Measurements from ENCODE around the gene GNAQ. TPM values are rescaled to one million over a fixed set of nuclear protein-coding genes. Genes with fewer than 3 reads are reported as not detected.

GNAQ gene
- total and polyA plus RNA-seq, 8 donors: 13.1 to 75.3 (median 38.5) TPM

GRCh38 chr9:77714077-77714549, 317.5 kb downstream of the GNAQ start:
- TF ChIP-seq CTCF (IDR thresholded peaks at IDR 0.05) (no peak), EP300 (IDR thresholded peaks at IDR 0.05) (no peak), POLR2A (IDR thresholded peaks at IDR 0.05) (no peak), POLR2AphosphoS5 (IDR thresholded peaks at IDR 0.05) (no peak)
- Histone ChIP-seq H3K27me3 (no peaks in the 10 kb centered on the region), H3K27ac (peak overlapping the region in 1 of 5 donors; percentile 12), H3K4me1 (peaks cover 0 to 20% (median 1%) of the 10 kb centered on the region in 4 donors), H3K4me3 (no peak overlapping the region), H3K36me3 (no peaks in the 10 kb centered on the region), H3K9me3 (no peaks in the 10 kb centered on the region)
- intact Hi-C loops (cut with DNase I; ENCODE audit: low total_unique reads): no loop called here
- DNase-seq: no peak
- 57 to 76% (median 69%) methylated on average over 4 of the region's 4 CpGs for WGBS, 5 donors

- WGBS, 5 donors: 75 to 81% (median 78%) methylated on average over 9 of the region's 9 CpGs
Observed at GRCh38 chr9:77712533-77713130, 319.0 kb downstream of the GNAQ start.

DNA sequence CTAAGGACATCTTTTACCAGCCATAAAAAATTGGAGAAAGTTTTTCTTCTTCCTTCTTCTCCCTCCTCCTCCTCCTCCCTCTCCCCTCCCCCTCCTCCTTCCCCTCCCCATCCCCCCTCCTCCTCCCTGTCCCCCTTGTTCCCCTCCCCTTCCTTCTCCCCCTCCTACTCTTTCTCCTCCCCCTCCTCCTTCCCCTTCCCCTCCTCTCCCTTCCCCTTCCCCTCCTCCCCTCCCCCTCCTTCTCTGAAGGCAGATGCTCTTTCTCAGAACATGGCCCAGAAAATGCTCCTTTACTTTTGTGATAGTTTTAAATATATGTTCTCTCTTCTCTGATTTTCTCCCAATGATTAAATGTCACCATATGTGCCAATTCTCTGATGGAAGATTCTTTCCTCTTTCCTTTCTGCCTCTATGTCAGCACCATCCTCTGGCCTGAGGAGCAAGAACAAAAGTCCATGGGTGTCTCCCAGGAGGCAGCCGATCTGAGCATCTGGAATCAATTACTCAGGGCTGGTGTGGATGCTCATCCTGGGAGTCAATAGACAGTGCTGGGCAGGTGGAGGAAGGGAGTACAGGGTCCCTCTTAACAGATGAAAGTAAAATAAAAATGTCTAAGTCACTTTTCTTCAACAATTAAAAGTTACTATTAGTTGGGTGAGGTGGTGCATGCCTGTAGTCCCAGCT, 320.5 kb downstream of the GNAQ start:
- H3K9me3 ChIP-seq: peaks cover 0 to 4% (median 0%) of the 10 kb centered on the region in 4 donors
- no peaks in the 10 kb centered on the region for H3K27me3 ChIP-seq
- H3K36me3 ChIP-seq: no peaks in the 10 kb centered on the region
- no peak overlapping the region for H3K4me3 ChIP-seq
- no peak for DNase-seq
- H3K27ac ChIP-seq: no peak overlapping the region
- peaks cover 0 to 14% (median 0%) of the 10 kb centered on the region in 4 donors for H3K4me1 ChIP-seq
- TF ChIP-seq POLR2A (IDR thresholded peaks at IDR 0.05) (no peak), EP300 (IDR thresholded peaks at IDR 0.05) (no peak), CTCF (IDR thresholded peaks at IDR 0.05) (no peak), POLR2AphosphoS5 (IDR thresholded peaks at IDR 0.05) (no peak)
- WGBS, 5 donors: 86 to 96% (median 91%) methylated on average over 1 of the region's 1 CpG
- intact Hi-C loops (cut with DNase I; ENCODE audit: low total_unique reads): no loop called here

More at GRCh38 chr9:77712533-77713130, 319.0 kb downstream of the GNAQ start:
- no peak overlapping the region for H3K27ac ChIP-seq
- intact Hi-C loops (cut with DNase I; ENCODE audit: low total_unique reads): no loop called here
- no peak overlapping the region for H3K4me3 ChIP-seq
- peaks cover 0 to 11% (median 0%) of the 10 kb centered on the region in 4 donors for H3K4me1 ChIP-seq
- TF ChIP-seq EP300 (IDR thresholded peaks at IDR 0.05): no peak
- TF ChIP-seq CTCF (IDR thresholded peaks at IDR 0.05): no peak
- no peak for TF ChIP-seq POLR2A (IDR thresholded peaks at IDR 0.05)
- no peak for TF ChIP-seq POLR2AphosphoS5 (IDR thresholded peaks at IDR 0.05)
- H3K9me3 ChIP-seq: peaks cover 0 to 4% (median 0%) of the 10 kb centered on the region in 4 donors
- no peak for DNase-seq
- H3K36me3 ChIP-seq: no peaks in the 10 kb centered on the region
- no peaks in the 10 kb centered on the region for H3K27me3 ChIP-seq

- Histone ChIP-seq H3K36me3 (no peaks in the 10 kb centered on the region), H3K27ac (no peak overlapping the region), H3K4me1 (peaks cover 0 to 14% (median 0%) of the 10 kb centered on the region in 4 donors), H3K4me3 (no peak overlapping the region), H3K27me3 (no peaks in the 10 kb centered on the region), H3K9me3 (peaks cover 0 to 4% (median 0%) of the 10 kb centered on the region in 4 donors)
- TF ChIP-seq CTCF (IDR thresholded peaks at IDR 0.05) (no peak), POLR2A (IDR thresholded peaks at IDR 0.05) (no peak), EP300 (IDR thresholded peaks at IDR 0.05) (no peak), POLR2AphosphoS5 (IDR thresholded peaks at IDR 0.05) (no peak)
- no peak for DNase-seq
- intact Hi-C loops (cut with DNase I; ENCODE audit: low total_unique reads): no loop called here
- 77 to 87% (median 85%) methylated on average over 2 of the region's 2 CpGs for WGBS, 5 donors
Observed at GRCh38 chr9:77710316-77710715, 321.3 kb downstream of the GNAQ start.
